Stimulated activated CD4-positive, alpha-beta T cell treated with anti-CD3 and anti-CD28 coated beads, Interleukin-4, amount 100 ng/mL, for 48 hours (primary cell): ENCODE measurements around the gene TMEM132D.
"Not testable (repeated sequence)": the region's sequence is repeated elsewhere in the genome, so short reads cannot be mapped to it uniquely, and the experiment has no call there.

Experiments used
- DNase-seq, 2 donors: peaks; one replicate each; pipeline ENCODE4 v3.0.0-alpha.2; 2020; ENCODE audit warnings: low read depth in 2 of 2

TMEM132D gene

DNA sequence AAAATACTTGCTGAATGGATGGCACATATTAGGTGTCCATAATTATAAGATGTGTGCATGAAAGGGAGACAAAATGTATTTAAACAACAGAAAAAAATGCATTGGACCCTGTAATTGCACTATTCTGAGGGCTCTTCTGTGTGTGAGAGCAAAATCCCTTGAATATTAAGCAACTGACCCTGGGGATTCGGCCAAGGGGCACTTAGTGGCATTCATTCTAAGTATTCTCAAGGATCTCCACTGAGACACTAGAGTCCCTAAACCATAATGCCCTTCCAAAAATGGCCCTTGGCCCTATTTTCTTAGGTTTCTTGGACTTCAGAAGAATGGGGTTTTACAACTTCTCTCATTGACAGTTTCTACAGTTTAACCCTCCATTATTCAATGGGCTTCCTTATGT, 662.0 kb downstream of the TMEM132D start:
- no peak for DNase-seq

DNA sequence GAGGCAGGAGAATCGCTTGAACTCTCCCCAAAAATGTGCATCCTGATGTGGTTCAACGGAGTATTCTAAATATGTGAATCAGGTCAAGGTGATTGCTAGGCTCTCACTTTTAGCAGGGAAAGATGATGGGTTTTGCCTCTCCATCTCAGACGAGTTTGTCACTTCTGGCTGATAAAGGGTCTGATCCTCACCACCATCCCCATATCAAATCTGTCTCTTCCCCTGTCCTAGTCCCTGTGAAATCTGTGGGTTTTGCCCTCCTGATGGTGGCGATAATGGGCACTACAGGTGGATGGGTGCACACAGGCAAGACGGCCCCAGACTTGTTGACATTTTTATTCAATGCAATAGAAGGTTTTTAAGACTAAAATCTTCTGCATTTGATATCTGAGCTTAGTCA, 665.9 kb downstream of the TMEM132D start:
- no peak for DNase-seq

DNA sequence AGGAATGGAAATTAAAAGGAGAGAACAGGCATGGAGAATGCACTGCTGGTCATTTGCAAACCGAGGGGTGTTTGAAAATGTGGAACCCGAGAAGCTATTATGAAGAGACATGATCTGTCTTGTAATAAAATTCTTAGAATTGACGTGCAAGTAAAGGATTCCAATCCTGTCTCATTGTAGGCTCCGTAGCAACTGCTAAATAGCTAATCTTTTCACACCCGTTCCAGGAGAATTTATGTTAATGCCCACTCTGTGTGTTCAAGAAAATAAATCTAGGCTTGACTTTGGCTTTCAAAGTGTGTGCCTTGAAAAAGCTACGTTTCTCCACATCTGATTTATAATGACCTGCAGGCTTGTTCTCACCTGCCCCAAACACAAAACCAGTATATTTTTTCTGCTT, 669.6 kb downstream of the TMEM132D start:
- DNase-seq: no peak

DNA sequence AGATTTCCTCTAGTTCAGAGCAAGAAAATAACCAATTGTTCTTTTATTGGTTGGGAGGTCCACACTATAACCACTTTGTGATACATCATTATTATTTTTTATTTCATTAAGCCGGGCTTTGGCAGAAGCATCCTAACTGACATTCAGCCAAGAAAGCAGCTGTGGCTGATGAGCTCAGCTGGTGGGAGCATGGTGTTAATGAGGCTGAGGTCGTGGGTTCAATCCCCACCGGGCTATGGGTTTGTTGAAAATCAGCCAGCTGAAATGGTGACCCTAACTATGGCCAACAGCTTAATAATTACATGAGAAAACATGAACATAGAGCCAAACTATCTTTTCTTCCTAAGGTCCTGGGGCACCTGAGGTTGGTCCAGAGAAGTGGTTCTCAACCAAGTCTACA, 672.3 kb downstream of the TMEM132D start:
- DNase-seq: no peak

DNA sequence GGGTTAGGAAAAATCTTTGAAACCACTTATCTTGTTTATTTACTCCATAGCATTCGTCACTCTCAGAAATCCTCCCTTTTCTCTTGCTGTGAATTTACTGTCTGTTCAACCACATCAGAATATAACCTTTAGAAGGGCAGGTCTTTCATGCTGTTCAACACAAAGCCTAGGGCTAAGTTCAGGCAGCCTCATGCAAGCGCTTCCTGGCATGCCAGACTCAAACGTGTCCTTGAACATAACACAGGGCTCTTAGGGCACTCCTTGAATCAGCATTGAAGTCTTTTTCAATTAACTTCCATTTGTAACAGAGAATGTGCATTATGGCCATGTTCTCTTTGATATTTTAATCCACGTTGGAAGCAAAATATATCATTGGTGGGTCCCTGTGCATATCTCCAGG, 672.8 kb downstream of the TMEM132D start:
- no peak for DNase-seq

DNA sequence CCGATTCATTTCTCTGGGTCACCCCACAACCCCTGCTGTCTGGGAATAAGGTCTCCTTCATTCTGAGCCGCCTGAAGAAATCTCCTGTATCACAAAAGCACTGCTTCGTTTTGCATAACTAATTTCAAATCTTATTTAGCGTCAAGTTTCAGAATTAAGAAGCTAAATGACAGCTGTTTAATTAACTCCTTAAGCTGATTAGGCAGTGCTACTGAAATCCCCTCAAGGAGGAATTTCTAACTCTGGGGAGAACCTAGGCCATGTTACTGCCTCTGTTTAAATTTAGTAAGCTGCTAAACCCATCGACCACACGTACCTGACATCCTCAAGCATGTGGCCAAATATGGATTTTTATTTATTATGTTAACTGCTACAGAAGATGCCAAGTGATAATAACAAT, 677.0 kb downstream of the TMEM132D start:
- DNase-seq: no peak

DNA sequence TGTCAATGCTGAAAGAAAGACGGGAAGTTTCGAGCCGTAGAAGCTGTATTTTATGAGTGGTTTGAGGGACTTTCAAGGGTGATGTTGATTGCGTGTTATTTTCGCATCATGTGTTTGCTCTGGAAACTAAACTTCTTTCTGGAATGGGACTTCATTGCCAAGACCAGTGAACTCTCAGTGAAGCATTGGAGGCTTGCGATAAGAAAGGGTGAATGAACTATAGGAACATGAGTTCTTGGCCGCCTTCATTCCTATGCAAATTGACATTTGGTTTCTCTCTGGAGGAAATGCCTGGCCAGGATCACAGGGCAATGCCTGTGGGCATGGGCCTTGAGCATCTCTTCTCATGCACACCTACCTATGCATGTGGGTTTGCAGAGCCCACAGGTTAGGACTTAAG, 677.8 kb downstream of the TMEM132D start:
- DNase-seq: no peak

DNA sequence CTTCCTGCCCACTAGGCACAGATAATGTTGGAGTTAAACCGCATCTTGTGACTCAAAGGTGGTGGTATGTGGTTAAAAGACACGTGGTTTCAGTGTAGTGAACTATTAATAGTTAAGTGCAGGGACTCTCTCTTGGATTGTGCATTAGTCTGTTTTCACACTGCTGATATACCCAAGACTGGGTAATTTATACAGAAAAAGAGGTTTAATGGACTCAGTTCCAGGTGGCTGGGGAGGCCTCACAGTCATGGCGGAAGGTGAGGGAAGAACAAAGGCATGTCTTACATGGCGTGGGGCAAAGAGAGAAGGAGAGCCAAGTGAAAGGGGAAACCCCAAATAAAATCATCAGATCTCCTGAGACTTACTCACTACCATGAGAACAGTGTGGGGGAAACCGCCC, 688.3 kb downstream of the TMEM132D start:
- DNase-seq: no peak

DNA sequence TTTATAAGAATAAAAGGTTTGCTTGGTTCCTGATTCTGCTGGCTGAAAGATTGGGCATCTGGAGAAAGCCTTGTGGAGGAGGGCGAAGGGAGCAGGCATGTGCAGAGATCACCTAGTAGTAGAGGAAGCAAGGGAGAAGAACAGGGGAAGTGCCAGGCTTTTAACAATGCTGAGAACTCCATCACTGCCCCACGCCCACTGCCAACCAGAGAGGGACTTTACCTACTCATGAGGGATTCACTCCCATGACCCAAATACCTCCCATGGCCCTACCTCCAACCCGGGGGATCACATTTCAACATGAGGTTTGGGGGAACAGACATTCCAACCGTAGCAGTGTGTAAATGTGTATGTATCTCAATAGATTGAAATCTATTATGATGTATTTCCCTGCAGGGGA, 690.3 kb downstream of the TMEM132D start:
- no peak for DNase-seq

DNA sequence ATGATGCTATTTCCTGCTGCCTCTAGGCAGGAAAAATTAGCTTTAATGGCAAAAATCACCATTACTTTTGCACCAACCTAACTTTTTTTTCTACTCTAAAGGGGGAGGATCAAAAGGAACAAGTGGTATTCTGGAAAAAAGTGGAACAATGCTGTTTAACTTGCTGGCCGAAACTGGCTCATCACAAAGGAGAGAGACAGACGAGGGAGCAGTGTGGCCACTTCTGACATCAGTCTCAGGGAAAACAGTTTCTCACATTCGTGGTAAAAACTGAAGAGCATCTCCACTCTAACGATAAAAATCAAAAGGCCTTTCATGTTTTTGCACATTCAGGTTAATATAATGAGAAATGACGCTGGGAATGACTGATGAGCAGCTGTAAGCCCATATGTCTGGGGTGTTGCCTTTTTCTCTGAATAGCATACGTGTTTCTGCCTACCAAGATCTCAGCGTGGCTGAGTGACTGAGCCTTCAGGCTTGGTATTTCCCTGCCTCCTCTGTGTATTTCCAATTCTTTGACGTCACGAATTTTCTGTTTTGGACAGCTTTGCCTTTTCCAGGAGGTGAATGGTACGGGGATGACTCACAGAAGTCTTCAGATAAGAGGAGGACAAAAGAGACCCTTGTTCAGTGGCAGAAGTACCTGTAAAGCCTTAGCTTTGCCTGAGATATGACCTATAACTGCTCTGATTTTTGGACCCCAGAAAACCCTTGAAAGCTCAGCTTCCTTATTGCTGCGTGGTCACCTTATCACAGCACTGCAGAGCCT, 691.8 kb downstream of the TMEM132D start:
- DNase-seq: no peak

DNA sequence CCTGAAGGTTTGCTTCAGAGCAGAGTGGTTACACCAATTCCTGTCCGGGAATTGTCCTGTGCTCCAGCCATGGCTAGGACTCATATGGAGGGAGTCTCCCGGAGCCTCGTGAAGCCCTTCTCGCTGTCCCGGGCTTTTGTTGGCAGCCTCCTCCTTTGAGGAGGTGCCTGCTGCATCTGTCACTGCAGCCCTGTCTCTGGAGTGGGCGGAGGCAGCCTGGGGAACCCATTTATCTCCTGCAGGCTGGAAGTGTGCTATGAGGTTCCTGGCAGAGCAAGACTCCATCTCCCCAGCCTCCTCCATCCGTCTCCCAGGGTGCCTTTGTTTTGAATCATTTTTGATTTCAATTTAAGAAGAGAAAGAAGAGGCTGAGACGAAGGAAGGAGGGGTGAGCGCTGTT, 695.3 kb downstream of the TMEM132D start:
- DNase-seq: no peak

DNA sequence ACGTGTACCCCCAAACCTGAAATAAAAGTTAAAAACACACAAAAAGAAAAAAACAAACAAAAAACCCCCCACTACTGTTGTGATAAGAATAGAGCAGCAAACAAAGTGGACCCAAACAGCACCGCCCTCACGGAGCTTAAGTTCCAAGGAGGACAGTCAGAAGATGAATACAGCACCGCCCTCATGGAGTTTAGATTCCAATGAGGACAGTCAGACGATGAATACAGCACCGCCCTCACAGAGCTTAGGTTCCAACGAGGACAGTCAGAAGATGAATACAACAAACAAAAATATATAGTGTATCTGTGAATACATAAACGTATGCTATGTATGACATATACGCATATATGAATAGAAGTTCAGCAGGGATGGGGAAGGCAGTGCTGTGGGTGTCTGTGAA, 696.7 kb downstream of the TMEM132D start:
- DNase-seq: no peak

DNA sequence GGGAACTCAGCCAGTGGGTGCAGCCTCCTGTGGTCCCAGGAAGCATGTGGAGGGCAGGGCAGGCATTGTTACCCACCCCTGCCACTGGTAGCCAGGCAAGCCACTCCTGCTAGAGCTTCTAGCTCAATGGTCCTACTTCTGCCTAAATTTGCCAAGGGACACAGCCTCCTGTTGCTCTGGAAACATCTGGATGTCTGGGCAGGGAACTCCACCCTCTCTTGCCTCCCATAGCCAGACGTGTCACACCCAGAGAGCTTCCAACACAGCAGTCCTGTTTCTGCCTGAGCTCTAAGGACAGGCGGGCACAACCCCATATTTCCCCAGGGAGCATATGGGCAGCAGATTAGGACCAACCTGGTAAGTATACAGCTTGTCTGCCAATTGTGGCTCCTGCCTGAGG, 700.4 kb downstream of the TMEM132D start:
- no peak for DNase-seq

DNA sequence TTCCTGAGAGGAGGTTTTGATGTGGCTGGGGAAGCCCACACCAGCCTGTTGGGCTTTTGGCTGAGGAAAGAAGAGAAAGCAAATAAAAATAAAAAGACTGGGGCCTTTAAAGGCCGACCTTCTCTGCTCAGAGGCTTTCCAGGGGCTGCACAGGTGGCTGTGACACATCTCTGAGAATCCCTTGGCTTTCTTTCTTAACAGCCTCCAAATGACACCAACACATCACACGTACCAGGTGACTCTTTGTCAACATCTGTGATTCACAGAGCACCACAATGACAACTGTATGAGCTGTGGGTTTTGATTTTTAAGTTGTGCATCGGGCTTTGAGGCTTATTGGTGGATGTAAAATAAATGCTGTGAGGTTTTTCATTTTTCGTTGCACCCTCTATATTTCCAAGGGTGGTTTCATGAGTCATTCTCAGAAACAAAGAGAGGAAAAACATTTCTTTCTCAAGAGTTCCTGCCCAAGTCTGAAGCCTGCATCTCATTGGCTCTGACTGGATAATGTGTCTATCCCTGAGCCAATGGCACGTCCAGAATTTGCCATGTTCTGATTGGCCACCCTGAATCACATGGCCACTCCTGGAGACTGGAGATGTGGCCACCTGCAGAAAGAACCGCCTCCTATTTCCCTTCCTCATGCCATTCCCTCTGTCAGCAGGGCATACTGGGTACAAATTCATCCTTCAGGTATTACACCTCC, 701.6 kb downstream of the TMEM132D start:
- no peak for DNase-seq

DNA sequence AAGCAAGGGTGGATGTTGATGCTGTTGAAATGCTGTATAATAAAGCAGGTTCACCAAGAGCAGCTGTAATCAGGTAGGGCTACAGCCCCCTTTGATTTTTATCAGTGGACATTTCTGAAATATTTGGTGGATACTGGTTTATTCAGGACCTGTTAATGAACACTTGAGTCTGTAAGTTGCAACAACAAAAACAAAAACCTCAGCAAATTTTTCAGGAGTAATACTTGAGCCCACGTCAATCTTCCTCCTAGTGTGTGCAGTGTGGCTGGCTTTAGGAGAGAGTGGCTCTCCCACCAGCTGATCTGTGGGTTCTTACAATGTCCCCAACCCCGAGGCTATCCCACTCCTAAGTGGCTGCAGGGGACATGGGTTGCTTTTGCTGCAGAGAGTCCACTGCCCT, 702.8 kb downstream of the TMEM132D start:
- no peak for DNase-seq

DNA sequence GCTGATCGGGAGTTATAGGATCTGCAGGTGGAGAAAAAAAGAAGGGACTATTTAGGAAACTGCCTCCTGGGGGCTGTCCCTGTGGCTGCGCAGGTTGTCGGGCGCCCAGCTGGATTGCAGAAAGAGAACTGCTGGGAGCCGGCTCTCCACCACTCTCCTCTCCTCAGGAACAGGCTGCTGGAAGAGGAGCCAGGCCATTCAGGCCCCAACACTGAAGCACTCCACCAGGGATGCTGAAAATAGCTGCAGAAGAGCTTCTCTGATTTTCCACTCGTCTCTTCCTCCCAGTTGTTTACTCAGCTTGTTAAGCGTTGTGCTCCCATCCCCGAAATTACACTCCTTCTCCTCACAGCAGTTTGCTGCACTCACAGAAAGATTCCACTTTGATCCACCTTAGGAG, 703.2 kb downstream of the TMEM132D start:
- DNase-seq: no peak

DNA sequence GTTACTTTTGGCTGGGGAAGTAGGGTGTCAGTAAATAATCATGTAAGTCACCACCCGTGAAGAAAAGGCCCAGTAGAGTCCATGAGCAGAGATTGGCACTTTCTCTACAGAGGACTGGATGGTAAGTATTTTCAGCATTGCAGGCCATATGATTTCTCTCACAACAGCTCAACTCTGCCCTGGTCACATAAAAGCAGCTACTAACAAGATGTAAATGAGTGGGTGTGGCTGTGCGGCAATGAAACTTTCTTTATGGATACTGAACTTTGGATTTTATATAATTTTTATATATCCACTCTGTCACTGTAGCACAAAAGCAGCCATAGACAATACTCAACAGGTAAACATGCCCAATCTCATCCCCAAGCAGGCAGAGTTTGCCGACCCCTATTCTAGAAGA, 706.9 kb downstream of the TMEM132D start:
- no peak for DNase-seq

DNA sequence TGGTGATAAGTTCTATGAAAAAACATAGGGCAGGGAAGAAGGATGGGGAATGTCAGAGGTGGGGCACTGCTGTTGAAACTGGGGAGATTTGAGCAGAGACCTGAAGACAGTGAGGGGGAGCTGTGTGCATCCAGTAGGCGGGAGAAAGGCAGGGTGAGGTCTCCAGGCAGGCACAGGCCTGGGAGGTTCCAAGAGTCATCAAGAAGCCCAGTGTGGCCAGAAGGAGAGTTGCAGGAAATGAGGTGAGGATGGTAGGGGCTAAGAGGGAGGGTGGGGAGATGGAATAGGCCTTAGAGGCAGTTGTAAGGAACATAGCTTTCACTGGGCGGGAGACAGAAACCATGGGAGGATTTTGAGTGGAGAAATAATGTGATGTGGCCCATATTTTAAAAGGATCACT, 708.7 kb downstream of the TMEM132D start:
- DNase-seq: no peak

DNA sequence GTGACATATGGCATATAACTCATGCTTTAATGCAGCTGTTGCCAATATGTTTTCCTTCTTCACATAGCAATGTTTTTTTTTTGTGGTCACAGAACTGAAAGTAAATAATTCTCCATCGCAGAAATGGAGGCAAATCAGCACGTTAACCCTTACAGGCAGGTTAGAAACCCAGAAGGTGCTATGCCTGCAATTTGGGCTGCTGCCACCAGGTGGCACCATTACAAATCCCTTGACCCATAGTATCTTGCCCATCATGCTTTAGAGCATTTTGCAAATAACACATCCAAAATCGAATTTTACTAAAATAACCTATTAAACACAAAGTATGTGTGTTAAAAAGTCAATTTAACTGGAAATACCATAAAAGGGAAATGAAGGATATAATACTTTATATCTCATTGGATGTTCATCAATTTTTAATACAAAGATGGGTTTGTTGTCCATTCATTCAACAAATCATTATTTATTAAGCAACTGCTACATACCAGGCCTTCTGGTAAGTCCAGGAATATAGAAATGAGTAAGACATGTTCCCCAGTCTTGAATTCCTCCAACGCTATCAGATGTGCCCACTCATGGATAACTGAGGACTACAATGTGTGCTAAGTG, 710.5 kb downstream of the TMEM132D start:
- peak; percentile 6 to 9 for DNase-seq

DNA sequence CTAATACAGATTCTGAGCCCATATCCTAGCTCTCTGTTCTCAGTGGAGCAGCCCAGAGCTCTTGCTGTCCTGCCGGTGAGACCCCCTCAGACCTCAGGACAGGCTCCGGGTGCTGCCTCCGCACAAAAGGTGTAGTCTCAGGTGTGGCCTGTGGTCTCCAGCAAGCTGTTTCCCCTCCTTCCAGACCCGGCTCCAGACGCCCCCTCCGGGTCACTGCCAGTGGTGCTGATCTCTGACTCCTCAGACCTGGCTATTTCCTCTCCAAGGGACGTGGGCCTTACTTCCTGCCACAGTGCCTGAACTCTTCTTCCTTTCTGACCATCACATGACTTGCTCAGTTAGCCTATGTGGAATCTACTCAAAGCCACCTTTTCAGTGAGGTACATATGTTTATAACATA, 713.0 kb downstream of the TMEM132D start:
- no peak for DNase-seq

DNA sequence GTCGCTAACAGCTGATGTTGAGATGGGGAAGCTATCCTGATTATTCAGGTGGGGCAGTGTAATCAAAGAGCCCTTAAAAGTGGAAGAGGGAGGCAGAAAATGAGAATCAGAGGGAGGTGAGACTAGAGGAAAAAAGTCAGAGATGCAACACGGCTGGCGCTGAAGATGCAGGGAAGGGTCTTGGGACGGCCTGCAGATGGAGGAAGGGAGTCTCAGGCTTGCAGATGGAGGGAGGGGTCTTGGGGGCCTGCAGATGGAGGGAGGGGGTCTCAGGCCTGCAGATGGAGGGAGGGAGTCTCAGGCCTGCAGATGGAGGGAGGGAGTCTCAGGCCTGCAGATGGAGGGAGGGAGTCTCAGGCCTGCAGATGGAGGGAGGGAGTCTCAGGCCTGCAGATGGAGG, 713.9 kb downstream of the TMEM132D start:
- not testable (repeated sequence) for DNase-seq

DNA sequence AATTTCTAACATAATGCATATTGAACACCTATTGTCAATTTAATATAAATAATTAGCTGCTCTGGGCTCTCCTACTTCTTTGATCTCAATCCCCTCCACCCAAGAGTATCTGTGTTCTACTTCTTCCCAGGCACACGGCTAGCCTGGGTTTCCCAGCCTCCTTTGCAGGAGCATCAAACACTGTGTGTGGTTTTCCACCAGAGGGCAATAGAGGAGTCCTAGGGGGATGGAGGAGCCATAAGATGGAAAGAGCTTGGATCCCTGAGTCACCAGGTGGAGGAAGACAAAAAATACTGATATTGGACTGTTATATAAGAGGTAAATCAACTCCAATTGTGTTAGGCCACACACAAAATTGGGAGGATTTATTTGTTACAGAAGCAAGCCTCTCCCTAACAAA, 716.9 kb downstream of the TMEM132D start:
- no peak for DNase-seq

DNA sequence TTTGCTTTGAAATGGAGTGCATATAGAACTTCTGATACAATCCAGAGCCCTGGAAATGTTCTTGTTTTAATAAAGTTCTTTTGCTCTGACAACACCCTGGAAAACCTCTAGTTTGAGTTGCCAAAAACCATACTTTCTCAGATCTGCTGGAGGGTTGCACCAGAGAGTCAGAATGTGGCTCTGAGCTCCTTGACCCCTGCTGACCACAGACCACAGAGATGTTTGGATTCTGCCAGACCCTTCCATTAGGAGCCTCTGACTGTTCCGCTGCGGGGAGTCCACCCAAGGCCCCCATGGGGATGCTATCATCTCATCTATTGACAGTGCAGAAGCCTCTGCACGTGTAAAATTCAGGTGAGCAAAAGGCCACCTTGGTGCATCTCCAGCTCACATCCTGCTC, 718.0 kb downstream of the TMEM132D start:
- no peak for DNase-seq
